GM21367 (cell line): Measurements from ENCODE around the gene COPS7B.
"Not testable (repeated sequence)": the region's sequence is repeated elsewhere in the genome, so short reads cannot be mapped to it uniquely, and the experiment has no call there.

ENCODE experiments used
- ATAC-seq: cut with Tn5 transposase; IDR thresholded peaks from one replicate; pipeline ENCODE4 v1.9.1; 2021; ENCODE audit not compliant: unreplicated experiment

The COPS7B gene

DNA sequence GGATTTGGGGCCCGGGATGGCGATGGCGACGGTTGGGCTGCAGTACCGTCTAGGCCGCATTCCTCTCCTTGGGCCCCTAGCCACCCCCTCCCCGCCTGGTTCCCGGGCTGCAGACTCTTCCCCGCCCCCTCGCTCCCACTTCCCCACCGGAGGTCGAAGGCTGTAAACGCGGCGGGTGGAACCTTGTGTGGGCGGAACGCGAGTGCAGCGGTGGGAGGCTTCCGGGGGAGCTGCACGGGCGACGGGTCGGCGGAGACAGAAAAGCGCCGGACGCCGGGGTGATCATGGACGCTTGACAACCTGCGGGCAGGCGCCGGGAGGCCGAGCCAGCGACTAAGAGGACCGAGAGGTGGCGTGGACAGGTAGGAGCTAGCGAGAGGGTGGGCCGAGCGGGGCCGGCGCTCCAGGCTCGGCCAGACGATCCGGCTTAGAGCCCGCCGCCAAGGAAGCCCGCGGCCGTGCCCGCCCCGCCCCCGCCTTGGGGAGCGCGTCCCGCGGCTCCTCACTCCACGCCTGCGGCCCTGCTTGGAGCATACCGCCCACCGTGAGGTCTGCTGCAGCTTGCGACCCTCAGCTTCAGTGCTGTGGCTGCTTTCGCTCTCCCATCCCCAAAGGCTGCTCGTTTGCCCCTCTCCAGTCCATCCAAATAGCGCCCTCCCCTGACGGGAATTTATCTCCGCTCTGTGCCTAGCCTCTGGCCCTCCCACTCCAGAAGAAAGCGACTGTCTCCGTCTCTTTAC is at the start of gene COPS7B:
TSS of gene COPS7B (plus strand) at position 269 of the 740 bp plus-strand sequence. CDS start 2,126 bp downstream, outside the sequence.
- peak; percentile 48 for ATAC-seq

- ATAC-seq, result no peak
These were observed 48.5 kb upstream of the COPS7B start for GRCh38 chr2:231737761-231738160.

GRCh38 chr2:231743376-231744116 is 42.7 kb upstream of the COPS7B start:
- no peak for ATAC-seq

DNA sequence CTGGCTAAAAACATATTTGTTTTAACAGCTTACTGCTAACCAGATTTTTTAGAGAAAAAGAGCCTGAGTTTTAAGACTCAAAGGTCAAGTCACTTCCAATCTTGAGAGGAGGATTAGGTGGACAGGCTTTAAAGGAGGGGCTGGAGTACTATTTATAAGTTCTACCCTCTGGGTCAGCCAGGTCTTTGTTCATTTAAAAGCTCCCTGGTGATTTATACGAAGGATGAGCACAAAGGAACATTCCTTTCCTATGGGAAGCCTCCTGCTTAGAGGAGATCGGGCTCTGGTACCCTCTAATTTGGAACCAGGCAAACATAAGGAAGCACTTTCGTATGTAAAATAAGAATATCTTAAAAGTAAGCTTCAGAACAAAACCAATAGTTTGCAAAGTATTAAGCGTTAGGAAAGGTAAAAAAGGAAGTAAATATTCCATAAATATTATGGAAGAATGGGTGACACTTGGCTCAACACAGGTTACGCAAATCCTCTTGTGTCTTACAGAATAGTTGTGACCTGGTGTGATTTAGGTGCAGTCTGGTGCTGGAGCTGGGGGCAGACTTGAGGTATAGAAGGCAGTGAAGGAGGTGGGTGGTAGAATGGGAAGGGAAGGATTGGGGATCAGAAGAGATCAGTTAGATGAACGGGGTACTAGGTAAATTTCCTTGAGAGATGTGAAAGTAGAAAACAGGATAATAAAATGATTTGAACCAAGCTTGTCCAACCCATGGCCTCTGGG is 40.8 kb upstream of the COPS7B start:
- no peak for ATAC-seq

- ATAC-seq, result not testable (repeated sequence)
These were observed 37.9 kb upstream of the COPS7B start for GRCh38 chr2:231748153-231748896.

- not testable (repeated sequence) for ATAC-seq
These were observed 37.2 kb upstream of the COPS7B start for GRCh38 chr2:231749016-231749415.

- no peak for ATAC-seq
These were observed 35.0 kb upstream of the COPS7B start for GRCh38 chr2:231751042-231751815.

- ATAC-seq, result no peak
These were observed 34.2 kb upstream of the COPS7B start for GRCh38 chr2:231752061-231752460.

- no peak for ATAC-seq
These were observed 24.5 kb upstream of the COPS7B start for GRCh38 chr2:231761735-231762134.

- ATAC-seq, result no peak
These were observed 22.1 kb upstream of the COPS7B start for GRCh38 chr2:231764124-231764523.

DNA sequence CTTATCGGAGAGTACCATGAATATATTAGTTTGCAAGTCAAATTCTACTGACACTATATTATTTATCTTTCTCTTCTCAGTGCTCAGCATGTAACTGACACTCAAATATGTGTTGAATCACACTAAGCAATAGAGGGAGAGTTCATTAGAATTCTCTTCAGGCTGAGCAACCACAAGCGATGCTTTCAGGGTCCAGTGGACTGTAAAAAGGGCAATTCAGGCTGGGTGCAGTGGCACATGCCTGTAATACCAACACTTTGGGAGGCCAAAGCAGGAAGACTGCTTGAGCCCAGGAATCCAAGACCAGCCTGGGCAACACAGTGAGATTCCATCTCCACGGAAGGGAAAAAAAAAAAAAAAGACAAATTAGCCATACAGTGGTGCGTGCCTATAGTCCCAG is 21.5 kb upstream of the COPS7B start:
- ATAC-seq, result no peak

DNA sequence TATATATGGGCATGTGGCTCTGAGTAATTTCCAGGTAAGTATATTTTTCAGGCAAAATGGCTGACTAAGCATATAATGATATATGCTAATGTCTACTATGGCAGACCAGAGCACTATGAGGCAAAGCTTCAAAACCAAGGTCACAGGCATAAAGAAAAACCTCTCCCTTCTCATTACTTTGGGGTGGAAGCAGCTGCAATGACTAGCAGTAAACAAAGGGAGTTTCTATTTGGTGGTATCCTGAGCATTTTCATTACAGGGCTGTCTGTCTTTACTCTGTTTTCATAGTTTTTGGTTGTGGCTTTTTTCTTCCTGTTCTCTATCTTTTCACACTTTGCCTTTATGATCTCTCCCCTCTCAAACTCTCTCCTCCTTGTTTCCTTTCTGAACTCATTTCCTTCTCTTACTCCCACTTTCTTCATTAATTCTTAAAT is 20.7 kb upstream of the COPS7B start:
- peak; percentile 47 for ATAC-seq

DNA sequence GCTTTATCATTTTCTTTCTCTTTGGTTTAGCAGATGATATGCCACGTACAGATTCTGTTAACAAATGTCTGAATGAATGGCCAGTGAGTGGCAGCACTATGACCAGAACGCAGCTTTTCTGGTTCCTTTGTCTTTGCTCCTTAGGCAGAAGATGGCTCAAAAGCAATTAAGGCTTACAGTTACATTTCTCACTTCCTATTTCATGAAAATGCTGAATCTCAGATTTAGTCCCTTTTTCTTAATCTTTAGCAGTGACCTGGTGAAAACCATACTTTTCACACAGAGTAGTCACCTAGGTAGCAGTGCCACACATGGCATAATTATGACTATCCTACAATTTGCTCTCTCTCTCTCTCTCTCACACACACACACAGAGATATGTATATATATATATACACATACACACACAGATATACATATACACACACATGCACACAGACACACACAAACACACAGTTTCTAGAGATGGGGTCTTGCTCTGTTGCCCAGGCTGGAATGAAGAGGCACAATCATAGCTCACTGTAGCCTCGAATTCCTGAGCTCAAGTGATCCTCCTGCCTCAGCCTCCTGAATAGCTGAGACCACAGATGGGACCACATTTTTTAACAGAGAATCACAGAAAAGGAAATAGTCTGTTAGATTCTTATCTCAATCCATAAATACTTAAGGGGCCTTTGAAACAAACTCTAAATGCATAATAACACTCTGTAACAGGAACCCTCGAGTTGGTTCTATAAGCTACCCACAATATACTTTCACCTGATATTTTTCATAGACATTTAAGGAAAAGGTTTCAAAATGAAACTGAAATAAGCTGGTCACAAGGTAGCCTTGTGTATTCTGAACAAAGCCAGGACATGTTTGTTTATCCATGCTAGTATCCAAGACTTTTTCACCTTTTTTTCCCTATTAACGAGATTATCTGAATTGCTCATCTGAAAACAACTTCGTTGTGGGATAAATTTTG is 16.8 kb upstream of the COPS7B start:
- no peak for ATAC-seq

GRCh38 chr2:231780123-231780908 is 5.9 kb upstream of the COPS7B start:
- no peak for ATAC-seq

- ATAC-seq, result peak; percentile 85
These were observed 5.1 kb upstream of the COPS7B start, which contains the start of gene PDE6D for GRCh38 chr2:231780909-231781797. Gene PDE6D (minus strand): TSS chr2:231781282. CDS start chr2:231781114, 168 bp downstream.

DNA sequence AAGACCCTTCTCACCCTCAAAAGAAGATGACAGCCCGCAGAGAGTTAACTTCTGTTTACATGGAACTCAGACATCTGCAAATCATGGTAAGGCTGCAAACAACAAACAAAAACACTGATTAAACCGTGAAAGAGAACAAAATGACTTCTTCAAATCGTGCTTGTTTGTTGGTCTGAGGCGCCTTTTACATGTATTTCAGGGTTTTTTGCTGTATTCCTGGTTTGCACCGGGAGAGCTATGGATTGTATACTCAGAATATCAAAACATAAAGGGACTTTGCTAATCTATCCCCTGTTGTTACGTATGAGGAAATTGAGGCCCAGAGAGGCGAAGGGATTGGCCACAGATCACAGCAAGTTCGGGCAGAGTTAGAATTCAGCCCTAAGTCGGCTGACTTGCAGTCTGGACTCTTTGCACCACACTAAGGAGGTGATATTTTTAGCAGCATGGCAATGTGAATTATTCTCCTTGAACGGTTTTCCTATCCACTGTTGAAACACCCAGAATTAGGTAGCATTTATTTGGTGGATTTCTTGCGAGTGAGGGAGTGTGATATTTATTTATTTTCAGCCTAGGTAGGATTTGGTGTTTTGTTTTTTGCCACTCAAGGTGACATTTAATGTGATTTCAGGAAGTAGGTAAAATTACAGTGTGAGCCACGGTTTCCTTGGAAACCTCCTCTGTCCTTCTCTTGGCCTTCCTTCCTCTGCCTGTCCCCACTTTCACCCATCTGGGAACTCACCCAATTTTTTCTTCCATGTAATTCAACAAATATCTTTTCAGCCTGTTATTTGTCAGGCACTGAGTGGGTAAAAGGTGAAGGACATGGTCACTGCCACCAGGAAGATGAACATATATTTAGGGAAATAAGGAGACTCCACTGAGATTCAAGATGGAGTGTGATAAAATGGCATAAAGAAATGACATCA is 4.2 kb upstream of the COPS7B start:
- ATAC-seq, result no peak
